ENCODE results near the gene OSBP2.

OSBP2 gene

DNA sequence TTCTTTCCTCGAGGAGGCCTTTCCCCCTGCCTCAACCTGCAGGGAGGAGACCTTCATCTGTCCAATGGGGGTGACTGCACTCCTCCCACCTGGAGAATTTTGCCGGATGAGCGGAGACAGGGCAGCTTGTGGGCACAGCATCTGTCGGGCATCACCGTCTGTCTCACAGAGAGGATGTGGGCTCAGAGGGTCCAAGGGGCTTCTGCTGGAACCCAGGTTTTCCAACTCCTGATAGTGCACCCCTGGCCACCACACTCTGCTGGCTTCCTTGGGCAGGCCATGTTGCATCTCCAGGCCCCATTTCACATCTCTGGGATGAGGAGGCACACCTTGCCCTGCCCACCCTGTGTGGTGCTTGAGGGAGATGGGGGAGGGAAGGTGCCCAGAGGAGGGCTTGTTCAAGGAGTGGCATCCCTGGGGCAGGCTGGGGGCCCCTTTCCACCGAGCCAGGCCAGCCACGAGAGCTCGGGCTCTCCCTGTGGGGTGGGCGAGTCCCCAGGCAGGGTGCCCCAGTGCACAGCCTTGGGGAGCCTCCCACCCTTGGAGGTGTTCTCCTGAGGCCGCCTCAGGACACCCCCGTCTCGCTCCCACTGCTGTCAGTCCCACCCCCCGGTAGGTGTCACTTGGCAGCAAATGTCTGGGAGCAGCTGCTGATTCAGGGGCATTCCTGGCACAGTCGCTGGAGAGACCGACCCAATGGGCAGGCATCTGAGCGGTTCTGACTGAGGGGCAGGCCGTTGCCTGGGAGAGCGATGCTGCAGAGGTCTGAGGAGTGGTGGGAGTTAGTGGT lies 189.7 kb downstream of the OSBP2 start:
- TF ChIP-seq, protein P1, sequence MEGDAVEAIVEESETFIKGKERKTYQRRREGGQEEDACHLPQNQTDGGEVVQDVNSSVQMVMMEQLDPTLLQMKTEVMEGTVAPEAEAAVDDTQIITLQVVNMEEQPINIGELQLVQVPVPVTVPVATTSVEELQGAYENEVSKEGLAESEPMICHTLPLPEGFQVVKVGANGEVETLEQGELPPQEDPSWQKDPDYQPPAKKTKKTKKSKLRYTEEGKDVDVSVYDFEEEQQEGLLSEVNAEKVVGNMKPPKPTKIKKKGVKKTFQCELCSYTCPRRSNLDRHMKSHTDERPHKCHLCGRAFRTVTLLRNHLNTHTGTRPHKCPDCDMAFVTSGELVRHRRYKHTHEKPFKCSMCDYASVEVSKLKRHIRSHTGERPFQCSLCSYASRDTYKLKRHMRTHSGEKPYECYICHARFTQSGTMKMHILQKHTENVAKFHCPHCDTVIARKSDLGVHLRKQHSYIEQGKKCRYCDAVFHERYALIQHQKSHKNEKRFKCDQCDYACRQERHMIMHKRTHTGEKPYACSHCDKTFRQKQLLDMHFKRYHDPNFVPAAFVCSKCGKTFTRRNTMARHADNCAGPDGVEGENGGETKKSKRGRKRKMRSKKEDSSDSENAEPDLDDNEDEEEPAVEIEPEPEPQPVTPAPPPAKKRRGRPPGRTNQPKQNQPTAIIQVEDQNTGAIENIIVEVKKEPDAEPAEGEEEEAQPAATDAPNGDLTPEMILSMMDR (IDR thresholded peaks at IDR 0.05): no peak
- no peak for TF ChIP-seq ZFX (IDR thresholded peaks at IDR 0.05; ENCODE audit: borderline replicate concordance)
- no peak overlapping the region for H3K27ac ChIP-seq

DNA sequence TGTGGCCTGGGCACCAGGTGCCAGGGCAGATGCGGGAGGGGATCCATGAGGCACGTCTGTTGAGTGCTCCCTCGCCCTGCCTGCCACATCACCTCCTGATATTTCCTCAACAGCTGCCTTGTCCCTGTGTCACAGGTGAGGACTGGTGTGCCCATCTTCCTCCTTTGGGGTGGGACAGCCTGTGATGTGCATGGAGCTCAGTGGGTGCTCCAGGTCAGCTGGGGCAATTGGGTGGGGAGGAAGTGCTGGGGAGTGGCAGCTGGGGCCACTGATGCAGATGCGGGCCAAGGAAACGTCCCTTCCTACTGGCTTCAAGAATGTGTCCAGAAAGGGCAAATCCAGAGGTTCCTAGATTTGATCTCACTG lies 190.3 kb downstream of the OSBP2 start:
- TF ChIP-seq, protein P1 (IDR thresholded peaks at IDR 0.05): no peak
- no peak overlapping the region for H3K27ac ChIP-seq

DNA sequence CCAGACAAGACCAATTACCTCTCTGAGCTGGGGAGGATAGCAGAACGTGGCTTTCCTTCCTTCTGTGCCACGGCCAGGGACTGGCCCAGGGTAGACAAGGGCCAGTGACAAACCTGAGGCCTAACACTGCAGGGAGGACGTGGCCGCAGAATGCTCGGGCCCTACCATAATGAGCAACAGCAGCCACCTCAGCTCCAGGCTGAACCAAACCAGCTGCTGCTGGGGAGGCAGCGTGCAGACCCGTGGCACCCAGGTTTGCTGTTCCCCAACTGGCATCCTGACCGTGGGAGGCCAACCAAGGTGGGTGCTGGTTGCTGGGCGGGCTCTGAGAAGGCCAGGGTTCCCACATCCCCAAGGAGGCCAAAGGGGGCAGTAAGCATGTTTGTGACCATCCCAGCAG lies 190.9 kb downstream of the OSBP2 start:
- TF ChIP-seq ZFX (IDR thresholded peaks at IDR 0.05; ENCODE audit: borderline replicate concordance): no peak
- TF ChIP-seq, protein P1 (IDR thresholded peaks at IDR 0.05): no peak
- no peak overlapping the region for H3K27ac ChIP-seq

DNA sequence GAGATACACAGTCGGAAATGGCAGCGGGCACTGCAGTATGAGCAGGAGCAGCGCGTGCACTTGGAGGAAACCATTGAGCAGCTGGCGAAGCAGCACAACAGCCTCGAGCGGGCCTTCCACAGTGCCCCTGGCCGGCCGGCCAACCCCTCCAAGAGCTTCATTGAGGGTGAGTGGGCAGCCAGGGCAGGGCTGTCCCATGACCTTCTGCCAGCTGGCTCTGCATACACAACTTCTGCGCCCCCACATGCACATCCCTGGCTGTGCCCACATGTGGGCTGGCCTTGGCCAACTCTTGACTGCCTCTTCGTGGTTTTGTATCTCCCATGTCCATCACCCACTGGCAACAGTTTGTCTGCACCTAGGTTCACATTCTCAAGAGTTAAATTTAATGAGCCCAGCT lies 192.8 kb downstream of the OSBP2 start:
- TF ChIP-seq, protein P1 (IDR thresholded peaks at IDR 0.05): no peak
- TF ChIP-seq ZFX (IDR thresholded peaks at IDR 0.05; ENCODE audit: borderline replicate concordance): no peak

DNA sequence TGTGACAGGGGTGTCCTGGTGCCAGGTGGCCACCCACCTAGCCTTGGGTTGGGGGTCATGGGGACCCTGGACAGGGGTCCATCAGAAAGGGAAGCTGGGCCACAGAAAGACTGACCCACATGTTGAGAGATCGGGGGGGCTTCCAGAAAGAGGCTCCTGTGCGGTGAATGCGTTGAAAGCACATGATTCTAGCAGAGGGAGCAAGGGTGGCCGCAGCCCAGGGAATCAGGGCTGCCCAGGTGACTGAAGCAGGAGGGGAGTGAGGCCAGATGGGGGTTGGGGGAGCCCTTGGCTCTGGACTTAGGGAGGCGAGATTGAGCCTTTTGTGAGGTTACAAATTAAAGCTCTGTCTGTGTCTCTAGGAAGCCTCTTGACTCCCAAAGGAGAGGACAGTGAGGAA lies 193.2 kb downstream of the OSBP2 start:
- TF ChIP-seq, protein P1 (IDR thresholded peaks at IDR 0.05): no peak
- no peak for TF ChIP-seq ZFX (IDR thresholded peaks at IDR 0.05; ENCODE audit: borderline replicate concordance)

More for the DNA sequence above, 192.8 kb downstream of the OSBP2 start:
- H3K27ac ChIP-seq: no peak overlapping the region

DNA sequence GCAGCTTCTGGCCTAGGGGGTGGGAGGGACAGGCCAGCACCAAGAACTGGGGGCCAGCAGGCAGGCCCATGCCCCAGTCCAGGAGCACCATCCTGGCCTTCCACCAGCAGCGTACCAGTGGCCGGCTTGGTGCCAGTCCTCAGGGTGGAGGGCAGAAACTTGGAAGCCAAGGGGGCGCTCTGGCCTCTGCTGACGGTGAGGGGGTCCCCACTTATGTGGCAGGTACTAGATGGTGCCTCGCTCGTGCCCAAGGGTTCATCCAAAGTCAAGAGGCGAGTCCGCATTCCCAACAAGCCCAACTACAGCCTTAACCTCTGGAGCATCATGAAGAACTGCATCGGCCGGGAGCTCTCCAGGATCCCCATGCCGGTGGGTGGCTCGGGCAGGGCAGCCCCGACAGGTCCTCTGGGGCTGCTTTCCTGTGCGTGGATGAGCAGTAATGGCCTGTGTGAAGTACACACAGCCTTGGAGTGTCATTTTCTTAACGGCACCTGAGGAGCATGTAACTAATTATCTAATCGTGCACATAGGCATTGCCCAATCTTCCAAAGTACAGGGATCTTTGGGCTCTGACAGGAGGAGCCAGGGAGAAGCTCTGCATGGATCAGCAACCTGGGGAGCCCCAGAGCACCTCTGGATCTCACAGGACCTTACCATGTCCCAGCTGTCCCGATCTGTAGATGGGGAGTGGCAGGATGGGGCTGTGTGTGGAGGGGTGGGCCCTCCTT lies 194.8 kb downstream of the OSBP2 start:
- TF ChIP-seq ZFX (IDR thresholded peaks at IDR 0.05; ENCODE audit: borderline replicate concordance): no peak
- TF ChIP-seq, protein P1 (IDR thresholded peaks at IDR 0.05): no peak
- H3K27ac ChIP-seq: no peak overlapping the region

More for the DNA sequence above, 193.2 kb downstream of the OSBP2 start:
- H3K27ac ChIP-seq: no peak overlapping the region

DNA sequence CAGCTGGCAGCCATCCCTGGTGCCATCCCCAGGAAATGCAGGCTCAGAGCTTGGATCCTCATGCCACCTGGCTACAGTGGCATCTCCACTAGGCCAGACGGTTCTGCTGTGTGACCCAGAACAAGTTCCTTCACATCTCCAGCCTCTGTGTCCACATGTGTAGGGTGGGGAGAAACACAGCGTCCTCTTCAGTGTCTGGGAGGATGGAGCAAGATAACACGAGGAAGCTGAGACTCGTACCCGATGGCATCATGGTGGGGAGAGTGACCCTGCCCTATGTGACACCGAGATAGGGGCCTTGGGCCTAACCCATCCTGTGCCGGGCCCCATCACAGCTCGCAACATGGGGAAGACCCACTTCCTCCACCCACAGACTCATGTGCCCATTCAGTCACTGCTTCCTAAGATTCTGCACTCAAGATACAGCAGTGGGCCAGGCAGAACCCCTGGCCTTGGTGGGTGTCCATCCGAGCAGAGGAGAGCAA lies 195.4 kb downstream of the OSBP2 start:
- no peak for TF ChIP-seq ZFX (IDR thresholded peaks at IDR 0.05; ENCODE audit: borderline replicate concordance)
- TF ChIP-seq, protein P1 (IDR thresholded peaks at IDR 0.05): no peak
- H3K27ac ChIP-seq: no peak overlapping the region

All from 22Rv1 (cell line).